Measurements from ENCODE around the gene ST8SIA1. TPM values are rescaled to one million over a fixed set of nuclear protein-coding genes. Genes with fewer than 3 reads are reported as not detected.
A peak's percentile ranks its signal among the peaks of the same experiment; 100 is the strongest.

The ST8SIA1 gene, protein sequence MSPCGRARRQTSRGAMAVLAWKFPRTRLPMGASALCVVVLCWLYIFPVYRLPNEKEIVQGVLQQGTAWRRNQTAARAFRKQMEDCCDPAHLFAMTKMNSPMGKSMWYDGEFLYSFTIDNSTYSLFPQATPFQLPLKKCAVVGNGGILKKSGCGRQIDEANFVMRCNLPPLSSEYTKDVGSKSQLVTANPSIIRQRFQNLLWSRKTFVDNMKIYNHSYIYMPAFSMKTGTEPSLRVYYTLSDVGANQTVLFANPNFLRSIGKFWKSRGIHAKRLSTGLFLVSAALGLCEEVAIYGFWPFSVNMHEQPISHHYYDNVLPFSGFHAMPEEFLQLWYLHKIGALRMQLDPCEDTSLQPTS
- polyA plus RNA-seq (2012; rRNA removed): 0.12 and 0.47 TPM in 2 replicates
- 0.20 and 0.30 TPM in 2 replicates for polyA plus RNA-seq (2012; cell fraction: cytosol; rRNA removed)
- polyA plus RNA-seq (2012; cell fraction: nucleus; rRNA removed): 0.37 and 0.55 TPM in 2 replicates

DNA sequence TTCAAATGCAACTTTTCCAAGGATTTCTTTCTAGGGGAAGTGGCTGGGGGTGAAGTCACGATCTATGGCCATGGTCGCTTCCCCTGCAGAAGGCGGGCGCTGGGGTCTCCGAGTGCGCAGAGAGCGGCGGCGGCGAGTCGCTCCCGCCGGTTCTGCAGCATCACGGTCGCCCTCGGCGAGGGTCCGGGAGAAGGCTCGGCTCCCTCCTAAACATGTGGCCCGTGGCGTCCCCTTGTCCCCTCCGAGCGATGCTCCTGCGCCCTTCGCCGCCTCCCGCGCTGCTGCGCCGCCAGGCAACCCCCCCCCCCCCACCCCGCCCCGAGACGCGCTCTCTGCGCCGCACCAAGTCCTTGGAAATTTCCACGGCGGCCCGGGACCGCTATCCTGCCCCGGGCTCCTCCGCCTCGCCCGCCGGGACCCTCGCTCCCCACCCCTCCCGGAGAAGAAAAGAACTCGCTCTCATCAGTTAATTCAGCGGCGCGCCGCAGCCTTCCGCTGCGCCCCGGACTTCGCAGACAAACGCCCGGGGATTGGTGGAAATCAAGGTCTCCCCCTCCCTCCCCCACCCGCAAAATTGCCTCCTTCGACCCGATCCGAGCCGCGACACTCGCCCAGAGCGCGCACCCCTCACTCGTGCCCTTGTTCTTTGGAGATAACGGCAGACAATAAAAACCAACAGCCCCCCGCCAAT is at the start of gene ST8SIA1:
Gene ST8SIA1, minus strand, starts transcription at position 298 of the 691 bp plus-strand sequence. CDS start 475 bp downstream, outside the sequence.
- Histone ChIP-seq H3K9me3 (no peaks in the 10 kb centered on the region), H3F3A (replicated peaks; ENCODE audit: insufficient read depth) (no peaks in the 10 kb centered on the region), H3K9ac (no peak within 1 kb of the TSS), H3K4me2 (peak within 1 kb of the TSS; percentile 85), H3K79me2 (ENCODE audit: insufficient read depth) (no peaks in the 10 kb centered on the region), H3K9me2 (no peaks in the 10 kb centered on the region), H4K20me1 (ENCODE audit: insufficient read depth) (no peaks in the 10 kb centered on the region), H3K4me3 (ENCODE audit: low read depth in 2 of 2, low read length in 1 of 2) (peak within 1 kb of the TSS; percentile 56 to 67), H2AFZ (ENCODE audit: low read depth) (peak within 1 kb of the TSS; percentile 77; the same call in 1 of the 2 replicates), H3K36me3 (replicated peaks in 1 of 2; ENCODE audit: control insufficient read depth in 1 of 2, insufficient read depth in 2 of 2, low read length in 1 of 2) (no peaks in the 10 kb centered on the region), H3K27ac (ENCODE audit: low read depth in 2 of 2, low read length in 1 of 2) (no peak within 1 kb of the TSS), H3K4me1 (ENCODE audit: control insufficient read depth in 1 of 2, insufficient read depth in 2 of 2, low read depth in 1 of 2, low read length in 1 of 2) (peaks cover 0 to 12% of the 10 kb centered on the region in 2 experiments; a peak in 1 of 4 replicates), H3K27me3 (ENCODE audit: insufficient read depth) (peaks cover 29% of the 10 kb centered on the region)
- TF ChIP-seq SIN3A (IDR thresholded peaks at IDR 0.05; ENCODE audit: borderline replicate concordance, low read depth, low read length) (no peak), YY1 (IDR thresholded peaks at IDR 0.05; ENCODE audit: low read depth) (no peak), EP300 (IDR thresholded peaks at IDR 0.05; ENCODE audit: borderline replicate concordance in 1 of 2, low read depth in 1 of 2, low read length in 1 of 2) (no peak), RAD21 (IDR thresholded peaks at IDR 0.05; ENCODE audit: low read length) (no peak), JUND (IDR thresholded peaks at IDR 0.05) (no peak), TCF12 (IDR thresholded peaks at IDR 0.05) (no peak), FOXM1 (IDR thresholded peaks at IDR 0.05; ENCODE audit: low read depth) (no peak), FOSL2 (IDR thresholded peaks at IDR 0.05; ENCODE audit: borderline replicate concordance, low read depth) (no peak), NRF1 (IDR thresholded peaks at IDR 0.05; ENCODE audit: low read depth, low read length) (no peak), GABPA (IDR thresholded peaks at IDR 0.05; ENCODE audit: low read depth) (no peak)
- TF ChIP-seq, protein P1, sequence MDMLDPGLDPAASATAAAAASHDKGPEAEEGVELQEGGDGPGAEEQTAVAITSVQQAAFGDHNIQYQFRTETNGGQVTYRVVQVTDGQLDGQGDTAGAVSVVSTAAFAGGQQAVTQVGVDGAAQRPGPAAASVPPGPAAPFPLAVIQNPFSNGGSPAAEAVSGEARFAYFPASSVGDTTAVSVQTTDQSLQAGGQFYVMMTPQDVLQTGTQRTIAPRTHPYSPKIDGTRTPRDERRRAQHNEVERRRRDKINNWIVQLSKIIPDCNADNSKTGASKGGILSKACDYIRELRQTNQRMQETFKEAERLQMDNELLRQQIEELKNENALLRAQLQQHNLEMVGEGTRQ (IDR thresholded peaks at IDR 0.05; ENCODE audit: borderline replicate concordance, low read depth, low read length): no peak
- TF ChIP-seq, protein P2, sequence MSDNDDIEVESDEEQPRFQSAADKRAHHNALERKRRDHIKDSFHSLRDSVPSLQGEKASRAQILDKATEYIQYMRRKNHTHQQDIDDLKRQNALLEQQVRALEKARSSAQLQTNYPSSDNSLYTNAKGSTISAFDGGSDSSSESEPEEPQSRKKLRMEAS (IDR thresholded peaks at IDR 0.05; ENCODE audit: low read depth): no peak
- WGBS (ENCODE audit: low lambda C conversion rate): 4% methylated on average over 25 of the region's 70 CpGs
- ChIA-PET CTCF (interaction anchor here (0.8 to 1.6 kb wide), 16 partner anchors 13 to 637 kb away, joined by 3 to 9 read pairs (median 5); no protein-coding TSS in a partner anchor), POLR2A (interaction anchor here (1.0 kb wide), 1 partner anchor 290 kb away, joined by 6 read pairs; the partner anchor contains the start of gene ETNK1)
- peak; percentile 73 for DNase-seq

DNA sequence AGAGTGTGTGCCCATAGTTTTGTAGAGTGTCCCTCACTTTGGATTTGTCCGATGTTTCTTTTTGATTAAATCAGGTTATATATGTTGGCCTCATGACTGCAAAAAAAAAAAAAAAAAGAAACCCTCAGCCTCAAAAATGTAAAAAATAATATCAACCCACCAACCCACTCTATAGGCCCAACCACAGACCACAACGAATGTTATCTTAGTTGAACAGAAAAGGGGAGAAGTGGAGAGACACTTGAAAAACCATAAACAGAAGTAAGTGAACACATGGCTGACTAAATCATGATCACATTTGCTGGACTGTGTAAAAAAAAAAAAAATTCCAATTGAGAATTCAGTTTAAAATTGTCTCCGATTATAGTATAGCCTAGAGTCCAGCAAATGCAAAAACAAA is 45.5 kb upstream of the ST8SIA1 start:
- peaks cover 4% of the 10 kb centered on the region; the same call in 1 of the 2 replicates for H3K27me3 ChIP-seq (ENCODE audit: insufficient read depth)
- H3K9ac ChIP-seq: no peak overlapping the region
- WGBS (ENCODE audit: low lambda C conversion rate): 8% methylated on average over 3 of the region's 3 CpGs
- H3K9me3 ChIP-seq: no peaks in the 10 kb centered on the region
- no peak overlapping the region for H2AFZ ChIP-seq (ENCODE audit: low read depth)
- H3K36me3 ChIP-seq (replicated peaks in 1 of 2; ENCODE audit: control insufficient read depth in 1 of 2, insufficient read depth in 2 of 2, low read length in 1 of 2): no peaks in the 10 kb centered on the region
- no peaks in the 10 kb centered on the region for H3K79me2 ChIP-seq (ENCODE audit: insufficient read depth)
- no peak for DNase-seq
- H3K27ac ChIP-seq (ENCODE audit: low read depth in 2 of 2, low read length in 1 of 2): no peak overlapping the region
- POLR2A ChIA-PET: no interaction called here
- H3K4me3 ChIP-seq (ENCODE audit: low read depth in 2 of 2, low read length in 1 of 2): no peak overlapping the region
- TF ChIP-seq MEF2A (IDR thresholded peaks at IDR 0.05; ENCODE audit: borderline replicate concordance, low read depth) (no peak), RAD21 (IDR thresholded peaks at IDR 0.05; ENCODE audit: low read length) (no peak)
- H3K4me1 ChIP-seq (ENCODE audit: control insufficient read depth in 1 of 2, insufficient read depth in 2 of 2, low read depth in 1 of 2, low read length in 1 of 2): no peaks in the 10 kb centered on the region
- no peaks in the 10 kb centered on the region for H3K9me2 ChIP-seq
- no peaks in the 10 kb centered on the region for H3F3A ChIP-seq (replicated peaks; ENCODE audit: insufficient read depth)
- no peak overlapping the region for H3K4me2 ChIP-seq
- CTCF ChIA-PET: no interaction called here
- H4K20me1 ChIP-seq (ENCODE audit: insufficient read depth): no peaks in the 10 kb centered on the region
